Stimulated activated CD8-positive, alpha-beta memory T cell treated with anti-CD3 and anti-CD28 coated beads, Interleukin-7, amount 100 ng/mL, for 4 hours (primary cell): ENCODE results near the gene CUBN.

Source experiments
- DNase-seq, 2 donors: peaks; one replicate each; pipeline ENCODE4 v3.0.0-alpha.2; 2020; ENCODE audit warnings: low read depth in 2 of 2

The CUBN gene

DNA sequence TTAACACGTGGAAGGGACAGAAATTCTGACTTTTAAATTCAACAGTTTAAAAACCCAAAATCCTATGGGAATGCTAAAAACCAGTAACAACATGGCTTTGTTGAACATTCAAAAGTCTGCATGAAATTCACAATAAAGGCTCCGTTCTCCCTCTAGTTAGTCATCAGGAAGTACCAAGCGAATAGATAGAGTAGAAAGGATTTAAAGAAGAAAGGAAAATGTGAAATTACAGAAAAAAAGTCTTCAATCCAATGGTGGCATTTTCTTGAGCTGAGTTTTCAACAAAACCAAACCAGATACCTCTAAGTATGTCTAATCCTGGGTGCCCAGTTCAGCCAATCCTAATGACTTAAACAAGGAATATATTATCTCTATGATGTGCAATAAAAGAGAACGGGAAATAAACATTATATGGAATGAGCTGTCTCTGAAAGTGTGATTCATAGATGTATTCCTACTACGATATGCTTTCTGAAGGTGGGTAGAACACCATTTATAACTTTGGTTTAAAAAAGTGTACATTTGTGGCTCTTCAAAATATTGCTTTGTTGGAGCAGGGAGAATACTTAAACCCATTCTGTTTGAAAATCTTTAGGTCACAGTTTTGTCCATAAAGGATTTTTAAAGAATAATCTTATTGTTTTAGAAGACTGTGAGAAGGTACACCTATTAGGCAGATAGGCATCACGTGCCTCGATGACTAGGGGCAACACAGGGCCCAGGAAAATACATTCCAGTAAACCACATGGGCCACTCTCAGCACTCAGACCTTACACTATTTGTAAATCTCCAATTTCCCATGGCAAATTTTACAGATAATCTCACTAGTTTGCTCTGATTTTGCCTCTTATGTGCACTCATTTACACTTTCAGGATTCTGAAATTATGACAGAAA is 87.7 kb downstream of the CUBN start:
- no peak for DNase-seq

DNA sequence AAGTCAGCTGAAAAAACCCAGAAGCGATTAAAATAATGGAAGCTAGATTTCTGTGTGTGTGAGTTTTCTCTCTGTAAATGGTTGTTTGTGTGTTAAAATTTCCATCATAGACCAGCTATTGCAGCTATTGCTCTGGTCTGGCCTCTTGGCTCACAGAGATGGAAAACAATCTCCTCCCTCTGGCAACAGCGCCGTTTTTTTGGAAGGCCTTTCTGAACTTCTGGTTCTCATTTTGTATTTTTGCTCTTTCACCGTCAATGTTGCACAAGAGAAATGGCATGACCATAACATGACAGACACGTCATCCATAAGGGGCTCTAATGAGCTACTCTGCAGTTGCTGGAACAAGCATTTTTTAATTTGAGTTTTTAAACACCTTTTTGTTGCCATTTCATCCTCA is 91.0 kb downstream of the CUBN start:
- no peak for DNase-seq

DNA sequence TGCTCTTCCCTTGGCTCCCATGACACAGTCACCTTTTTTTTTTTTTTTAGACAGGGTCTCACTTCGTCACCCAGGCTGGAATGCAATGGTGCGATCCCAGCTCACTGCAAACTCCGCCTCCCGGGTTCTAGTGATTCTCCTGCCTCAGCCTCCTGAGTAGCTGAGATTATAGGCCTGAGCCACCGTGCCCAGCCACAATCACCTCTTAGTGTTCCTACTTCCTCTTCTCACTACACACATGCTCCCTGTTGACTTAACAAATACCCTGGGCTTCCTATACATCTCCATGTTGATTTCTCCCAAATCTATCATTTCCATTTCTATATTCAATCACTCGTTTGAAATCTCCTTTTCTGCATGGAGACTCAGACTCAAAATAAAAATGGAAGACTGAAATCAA is 91.7 kb downstream of the CUBN start:
- DNase-seq = no peak

DNA sequence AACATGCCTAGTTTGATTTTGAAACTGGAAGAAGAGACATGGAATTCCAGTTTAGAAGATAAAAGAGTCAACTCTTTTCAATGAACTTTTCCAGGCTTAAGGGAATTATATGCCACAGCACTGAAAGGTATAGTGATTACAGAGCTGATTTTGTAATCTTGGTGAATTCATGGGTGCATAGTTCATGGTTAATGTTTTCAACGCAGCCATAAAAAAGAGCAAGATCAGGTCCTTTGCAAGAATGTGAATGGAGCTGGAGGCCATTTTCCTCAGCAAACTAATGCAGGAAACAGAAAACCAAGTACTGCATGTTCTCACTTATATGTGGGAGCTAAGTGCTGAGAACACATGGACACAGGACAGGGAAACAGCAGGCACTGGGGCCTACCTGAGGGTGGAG is 94.2 kb downstream of the CUBN start:
- no peak for DNase-seq

DNA sequence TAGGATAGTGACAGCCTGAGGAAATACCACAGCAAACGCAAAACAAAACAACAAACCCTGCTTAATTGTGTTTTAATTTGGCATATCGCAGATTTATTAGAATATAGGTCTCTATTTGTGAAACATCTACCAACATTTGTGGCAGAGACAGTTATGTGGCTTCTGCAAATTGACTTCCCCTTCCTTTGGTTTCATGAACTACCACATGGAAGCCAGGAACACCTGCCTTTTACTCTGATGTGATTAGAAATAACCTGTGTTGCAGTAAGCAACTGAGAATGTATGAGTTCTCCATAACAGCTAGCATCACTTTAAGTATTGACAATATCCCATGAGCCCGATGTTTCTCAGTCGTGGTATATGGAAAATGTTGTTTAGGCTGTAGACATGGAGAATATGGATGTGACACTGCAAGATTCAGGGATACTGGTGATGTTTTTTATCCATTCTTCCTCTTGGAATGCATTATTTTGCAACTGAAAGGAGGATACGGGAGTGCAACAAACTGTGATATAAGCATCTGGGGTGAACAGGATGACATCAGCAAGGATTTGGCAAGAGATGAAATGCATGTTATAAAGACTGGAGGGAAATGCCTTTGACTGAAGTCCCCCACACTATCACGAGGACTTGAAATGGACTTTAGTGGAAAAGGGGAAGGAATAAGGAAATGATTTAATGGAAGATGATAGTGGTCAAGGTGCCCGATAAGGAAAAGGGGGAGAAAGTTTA is 95.9 kb downstream of the CUBN start:
- no peak for DNase-seq

DNA sequence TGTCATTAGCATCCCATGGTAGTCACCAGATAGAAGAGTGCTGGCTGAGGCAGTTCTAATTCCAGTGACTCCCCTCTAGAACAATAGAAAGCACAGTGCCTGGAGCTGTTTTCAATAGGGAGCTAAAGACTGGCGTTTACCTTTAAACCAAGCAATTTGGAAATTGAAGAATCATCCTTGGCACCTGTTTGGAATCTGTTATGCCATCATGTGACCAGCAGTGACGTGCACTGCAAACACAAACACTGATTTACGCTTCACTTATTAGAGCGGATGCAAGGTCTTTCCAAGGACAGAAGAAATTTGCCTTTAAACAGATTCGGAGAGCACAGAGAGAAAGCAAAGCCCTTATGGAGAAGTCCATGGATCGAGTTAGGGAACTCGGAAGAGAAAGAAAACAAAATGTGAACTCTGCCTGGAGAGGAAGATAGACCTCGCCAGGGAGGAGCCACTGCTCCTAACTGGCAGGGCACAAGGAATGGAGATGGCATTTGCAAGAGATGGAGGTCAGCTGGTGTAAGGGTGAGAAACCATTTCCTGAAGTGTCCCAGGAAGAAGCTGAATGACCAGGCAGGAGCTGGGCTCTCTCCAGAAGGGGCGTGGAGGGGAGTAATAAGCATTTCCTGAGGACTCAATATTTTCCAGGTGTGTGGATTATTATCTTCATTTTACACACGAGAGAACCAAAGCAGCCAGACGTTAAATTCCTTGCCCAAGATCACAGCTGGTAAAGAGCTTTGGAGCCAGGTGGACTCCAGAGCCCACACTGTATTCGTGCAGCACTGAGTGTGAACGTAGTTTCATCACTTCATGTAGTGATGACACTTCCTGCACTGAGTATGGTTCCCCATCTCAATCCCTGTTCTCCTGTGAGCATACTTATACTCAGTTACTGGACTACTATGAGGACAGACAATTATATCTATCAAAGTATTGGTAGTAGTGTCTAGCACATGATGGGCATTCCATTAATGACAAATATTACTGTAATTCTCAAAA is 97.7 kb downstream of the CUBN start:
- DNase-seq = no peak

DNA sequence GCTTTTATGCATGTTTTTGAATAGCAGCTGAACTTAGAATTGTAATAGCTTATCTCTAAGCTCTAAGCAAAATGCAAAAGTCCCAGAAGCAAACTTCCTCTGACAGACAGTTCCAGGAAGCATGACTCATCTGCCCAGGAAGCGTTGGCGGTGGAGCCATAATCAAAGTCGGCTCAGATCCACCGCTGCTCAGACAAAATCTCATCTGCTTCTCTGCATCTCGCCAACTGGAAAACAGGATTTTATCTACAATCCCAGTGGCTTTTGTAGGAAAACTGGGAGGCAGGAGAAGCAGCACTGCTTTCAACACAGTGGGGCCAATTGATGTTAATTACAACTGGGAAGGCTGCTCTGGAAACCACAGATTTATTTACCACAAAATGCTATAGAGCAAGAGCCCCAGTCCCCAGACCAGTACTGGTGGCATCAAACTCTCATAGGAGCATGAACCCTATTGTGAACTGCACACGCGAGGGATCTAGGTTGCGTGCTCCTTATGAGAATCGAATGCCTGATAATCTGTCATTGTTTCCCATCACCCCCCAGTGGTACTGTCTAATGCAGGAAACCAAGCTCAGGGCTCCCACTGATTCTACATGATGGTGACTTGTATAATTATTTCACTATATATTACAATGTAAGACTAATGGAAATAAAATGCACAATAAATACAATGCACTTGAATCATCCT is 99.9 kb downstream of the CUBN start:
- DNase-seq = peak; percentile 83 to 89

DNA sequence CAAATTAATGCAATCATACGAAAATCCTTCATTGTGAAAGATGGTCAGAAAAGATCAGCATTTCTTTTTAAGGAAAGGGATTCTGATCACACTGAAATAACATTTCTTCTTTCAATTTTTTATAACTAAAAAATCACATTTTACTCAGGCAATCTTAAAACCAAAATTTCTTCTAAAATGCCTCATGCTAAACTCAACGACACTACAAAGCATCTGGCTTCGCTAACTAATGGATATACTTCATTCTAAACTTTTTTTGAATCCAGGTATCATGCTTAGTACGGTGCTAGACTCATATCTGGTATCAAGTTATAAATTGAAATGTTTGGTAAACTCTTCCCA is 100.4 kb downstream of the CUBN start:
- no peak for DNase-seq

DNA sequence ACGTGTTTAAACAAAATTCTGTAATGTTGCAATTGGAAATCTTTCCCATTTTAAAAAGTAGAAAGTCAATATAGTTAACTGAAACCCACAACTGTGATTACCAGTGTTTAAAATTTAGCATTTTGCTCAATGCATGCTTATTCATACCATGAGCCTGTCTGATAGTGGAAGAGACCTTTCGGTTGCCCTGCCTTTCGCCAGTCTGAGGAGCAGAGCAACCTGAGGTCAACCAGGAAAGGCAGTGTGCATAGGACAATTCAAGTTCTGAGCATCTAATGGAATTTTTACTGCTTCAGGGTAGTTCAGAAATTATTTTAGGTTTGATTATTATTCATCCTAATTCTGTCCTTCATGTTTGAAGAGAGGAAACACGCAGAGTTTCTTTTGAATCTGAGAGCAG is 100.8 kb downstream of the CUBN start:
- DNase-seq = no peak

DNA sequence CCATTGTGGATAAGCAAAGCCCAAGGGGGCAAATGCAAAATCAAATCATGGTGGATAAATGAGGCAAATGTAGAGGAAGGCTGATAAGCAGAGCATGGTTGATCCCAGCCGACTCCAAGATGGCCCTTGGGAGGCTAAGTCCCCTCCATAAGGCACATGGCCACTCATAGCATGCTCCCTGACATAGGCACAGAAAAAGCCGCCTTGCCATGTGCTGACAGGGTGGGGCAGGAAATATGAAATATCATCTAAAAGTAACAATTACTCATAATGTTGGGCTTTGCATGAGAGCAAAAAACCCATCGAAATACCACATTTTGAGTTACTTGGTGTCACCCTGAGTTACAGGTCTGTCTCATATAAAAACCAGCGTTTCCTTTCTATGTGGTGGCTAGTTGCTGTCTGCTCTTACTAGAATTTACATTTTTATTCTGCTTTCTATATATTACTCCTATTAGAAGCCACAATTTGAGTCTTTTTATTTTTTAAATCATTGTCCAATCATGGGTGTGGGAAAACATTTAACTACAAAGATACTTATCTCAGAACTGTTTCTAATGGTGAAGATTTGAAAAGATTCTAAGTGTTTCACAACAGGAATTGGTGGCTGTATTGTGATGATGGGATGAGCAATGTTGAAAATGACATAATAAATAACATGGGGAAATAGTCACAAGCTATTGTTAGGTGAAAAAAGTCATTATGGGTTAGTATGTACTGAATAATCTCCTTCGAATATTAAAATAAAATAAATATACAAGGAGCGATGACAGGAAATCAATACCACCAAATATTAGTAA is 102.7 kb downstream of the CUBN start:
- DNase-seq = peak; percentile 62 to 72

DNA sequence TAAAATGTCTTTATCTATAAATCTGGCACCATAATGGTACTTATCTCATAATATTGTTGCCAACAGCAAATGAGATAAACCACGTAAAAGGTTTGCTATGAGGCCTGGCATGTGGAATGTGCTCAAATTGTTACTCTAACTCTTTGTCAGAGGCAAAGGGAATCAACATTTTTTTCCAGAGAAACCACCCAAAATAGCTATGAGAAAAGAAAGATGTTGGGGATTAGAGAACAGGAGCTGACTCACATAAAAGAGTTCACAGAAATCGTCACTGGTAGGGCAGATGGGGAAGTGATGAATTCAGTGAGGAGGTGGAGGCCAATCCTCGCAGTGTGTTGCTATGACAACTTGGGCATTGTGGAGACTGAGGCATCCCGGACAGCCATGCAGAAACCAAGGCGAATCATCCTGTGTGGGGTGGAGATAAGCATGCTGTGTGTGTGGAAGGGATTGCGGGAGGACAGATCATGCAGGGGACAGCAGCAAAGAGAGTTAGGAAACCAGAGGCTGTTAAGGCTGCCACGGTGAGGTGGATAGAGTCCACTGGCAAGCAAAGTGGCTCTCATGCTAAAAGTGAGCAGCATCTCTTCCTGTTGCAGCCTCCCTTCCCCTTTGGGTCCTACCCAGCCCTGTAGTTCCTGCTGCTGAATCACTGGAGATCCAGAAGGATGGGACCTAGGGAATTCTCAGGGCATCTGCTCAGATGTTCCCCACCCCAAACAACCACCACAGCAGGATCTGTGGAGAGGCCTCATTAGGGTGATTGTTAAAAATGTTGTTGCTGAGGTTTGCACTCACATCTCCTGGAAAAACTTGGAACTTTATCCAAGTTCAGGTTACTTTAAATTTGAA is 103.9 kb downstream of the CUBN start:
- peak; percentile 57 to 70 for DNase-seq

DNA sequence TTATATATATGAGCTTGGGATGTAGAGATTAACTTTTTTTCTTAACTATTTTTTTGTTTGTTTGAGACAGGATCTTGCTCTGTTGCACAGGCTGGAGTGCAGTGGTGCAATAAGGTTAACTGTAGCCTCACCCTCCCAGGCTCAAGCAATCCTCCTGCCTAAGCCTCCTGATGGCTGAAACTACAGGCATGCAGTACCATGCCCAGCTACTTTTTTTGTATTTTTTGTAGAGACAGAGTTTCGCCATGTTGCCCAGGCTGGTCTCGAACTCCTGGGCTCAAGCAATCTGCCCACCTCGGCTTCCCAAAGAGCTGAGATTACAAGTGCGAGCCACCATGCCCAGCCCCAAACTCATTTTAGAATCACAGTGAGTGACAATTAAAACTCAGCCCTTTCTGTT is 105.2 kb downstream of the CUBN start:
- no peak for DNase-seq

DNA sequence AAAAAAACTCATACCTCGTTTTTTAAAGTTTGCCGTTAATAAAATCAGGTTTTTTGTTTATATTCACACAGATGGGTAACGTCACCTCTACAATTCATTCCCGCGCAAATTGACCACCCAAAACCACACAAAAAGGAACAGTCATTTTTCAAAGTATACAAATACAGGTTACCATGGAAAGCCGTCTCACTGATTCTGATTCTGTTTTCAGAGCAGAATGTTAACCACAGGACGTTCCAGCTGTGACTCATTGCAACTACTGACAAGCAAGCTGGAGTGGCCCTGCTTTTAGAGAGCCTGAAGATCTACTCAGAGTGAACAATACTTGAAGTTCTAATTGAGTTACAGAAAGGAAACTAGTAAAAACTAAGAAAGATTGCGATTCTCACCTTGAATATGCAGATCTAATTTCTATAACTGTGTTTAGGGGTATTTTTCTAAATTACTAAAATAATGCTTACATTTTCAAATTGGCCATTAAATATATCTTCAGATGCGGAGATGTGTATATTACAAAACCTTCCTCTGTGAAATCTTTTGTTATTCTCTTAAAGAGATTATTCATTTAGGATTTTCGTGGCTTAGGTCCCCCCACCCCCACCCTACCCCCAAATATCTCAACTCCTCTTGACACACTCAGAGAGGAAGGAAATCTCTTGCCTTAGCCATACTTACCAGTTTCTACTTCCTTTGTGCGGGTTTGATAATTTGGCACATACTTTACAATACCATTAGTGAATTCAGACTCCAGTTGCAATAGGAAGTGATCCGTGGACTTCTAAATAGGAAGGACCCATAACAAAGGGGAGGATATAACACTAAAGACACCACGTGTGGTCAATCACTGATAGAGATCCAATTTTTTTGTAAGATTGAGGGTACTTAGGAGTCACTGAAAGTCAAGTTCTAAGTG is 106.0 kb downstream of the CUBN start:
- DNase-seq = peak; percentile 66 to 87

DNA sequence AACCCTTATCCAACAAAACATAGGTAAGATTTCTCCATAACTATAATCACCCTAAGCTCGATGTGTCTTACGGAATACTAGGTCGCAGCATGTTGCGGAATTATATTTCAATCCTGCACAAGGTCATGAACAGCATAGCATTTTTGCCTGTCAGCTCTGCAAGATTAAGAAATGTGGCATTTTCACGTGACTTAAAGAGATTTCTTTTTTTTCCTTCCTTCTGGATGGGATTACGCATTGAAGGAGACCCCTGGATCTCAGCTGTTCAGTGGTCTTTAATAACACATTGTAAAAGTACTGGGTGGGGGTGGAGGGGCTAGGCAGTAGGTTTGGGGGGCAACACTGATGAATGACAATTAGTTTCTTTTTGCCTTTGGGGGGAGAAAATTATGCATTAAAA is 106.7 kb downstream of the CUBN start:
- DNase-seq = no peak

DNA sequence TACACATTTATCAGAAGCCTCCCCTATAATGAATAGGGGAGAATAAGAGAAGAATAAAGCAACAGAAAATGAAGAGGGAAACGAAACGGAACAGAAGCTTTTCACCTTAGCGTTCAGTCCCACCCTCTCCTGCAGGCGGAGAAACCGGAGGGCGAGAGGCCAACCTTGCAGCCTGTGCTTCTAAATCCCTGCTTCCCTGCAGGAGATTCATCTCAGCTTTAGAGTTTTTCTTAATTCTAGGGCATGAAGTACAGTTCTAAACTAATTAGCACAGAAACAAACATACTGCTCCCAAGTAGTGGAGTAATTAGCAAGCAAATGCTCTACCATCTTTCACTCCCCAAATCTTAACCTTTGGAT is 107.2 kb downstream of the CUBN start:
- no peak for DNase-seq

DNA sequence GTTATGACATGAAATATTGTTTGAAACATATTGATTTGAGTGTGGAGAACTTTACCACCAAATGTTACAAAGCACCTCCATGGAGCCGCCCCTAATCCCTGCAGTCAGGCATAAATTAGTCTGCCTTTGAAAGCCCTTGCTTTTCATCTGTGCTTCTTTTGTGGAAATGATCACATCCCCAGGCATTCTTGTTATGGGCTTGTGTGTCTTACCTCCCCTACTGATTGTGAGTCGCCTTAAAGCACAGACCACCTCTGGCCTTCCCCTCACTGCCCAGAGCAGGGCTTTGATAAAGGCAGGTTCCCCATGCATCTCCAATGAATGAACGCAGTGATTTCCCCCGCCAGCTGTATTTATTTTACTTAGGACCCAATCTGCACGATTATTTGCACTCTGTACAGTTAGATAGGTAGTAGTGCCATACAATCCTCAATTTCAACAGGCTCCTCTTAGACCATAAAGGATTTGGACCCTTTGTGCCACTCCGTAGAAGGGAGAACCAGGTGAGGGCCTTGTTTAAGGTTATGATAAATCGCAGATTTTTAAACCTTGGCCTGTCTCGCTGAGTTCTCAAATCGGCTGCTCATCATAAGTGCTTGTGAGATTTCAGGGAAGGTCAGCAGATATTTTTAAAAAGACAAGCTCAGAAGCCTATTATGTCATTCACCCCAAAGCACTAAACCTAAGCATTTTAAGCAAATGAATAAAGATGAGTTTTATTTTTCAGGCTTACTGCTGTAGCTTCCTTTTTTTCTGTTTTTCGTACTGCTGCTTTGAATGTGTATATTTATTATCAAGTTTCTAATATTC is 107.8 kb downstream of the CUBN start:
- DNase-seq = no peak

DNA sequence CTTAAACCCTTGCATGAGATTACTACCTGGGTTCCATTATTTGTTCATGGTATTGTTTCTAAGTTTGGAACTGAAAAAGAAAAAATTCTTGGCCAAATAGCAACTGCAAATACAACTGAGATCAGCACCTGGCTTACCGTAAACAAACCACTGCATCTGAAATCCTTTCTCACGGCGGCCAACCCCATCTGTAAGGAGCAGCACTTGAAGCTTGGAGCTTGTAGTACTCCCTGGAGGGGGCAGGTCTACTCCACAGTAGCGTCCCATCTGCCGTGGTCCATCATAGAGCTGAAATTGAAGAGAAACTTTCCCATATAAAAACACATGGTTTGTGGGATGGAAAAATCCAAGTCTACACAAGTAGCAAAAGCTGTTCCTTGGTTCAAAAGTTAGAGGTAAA is 109.9 kb downstream of the CUBN start:
- no peak for DNase-seq
